Activated gamma-delta T cell treated with anti-CD3 and anti-CD28 coated beads, Interleukin-2, amount 50 U/mL, for 16 hours (primary cell): Measurements from ENCODE around the gene RPS10.
"Not testable (repeated sequence)": the region's sequence is repeated elsewhere in the genome, so short reads cannot be mapped to it uniquely, and the experiment has no call there.

Experiments used
- DNase-seq: peaks from one replicate; pipeline ENCODE4 v3.0.0-alpha.2; 2020; ENCODE audit warnings: low read depth

RPS10 gene

GRCh38 chr6:34447910-34448309 is 22.0 kb upstream of the RPS10 start:
- DNase-seq: no peak

DNA sequence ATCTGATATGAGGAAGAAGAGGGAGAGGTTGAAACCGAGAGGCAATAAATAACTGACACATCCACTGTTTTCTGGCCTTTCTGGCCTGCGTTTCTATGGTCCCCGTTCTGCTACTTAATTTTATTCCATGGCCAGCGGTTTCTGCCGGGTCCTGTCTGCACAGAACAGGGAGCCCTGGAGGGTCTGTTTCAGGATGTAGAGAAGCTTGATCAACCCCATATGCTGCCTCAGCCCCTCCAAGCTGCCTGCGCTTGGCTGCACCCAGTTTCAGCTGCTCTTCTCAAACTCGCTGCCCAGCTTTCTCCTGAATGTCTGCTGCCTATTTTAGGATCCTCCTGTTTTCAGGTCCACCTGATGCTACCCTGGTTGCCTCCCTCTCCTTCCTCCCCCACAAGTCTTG is 21.5 kb upstream of the RPS10 start:
- no peak for DNase-seq

DNA sequence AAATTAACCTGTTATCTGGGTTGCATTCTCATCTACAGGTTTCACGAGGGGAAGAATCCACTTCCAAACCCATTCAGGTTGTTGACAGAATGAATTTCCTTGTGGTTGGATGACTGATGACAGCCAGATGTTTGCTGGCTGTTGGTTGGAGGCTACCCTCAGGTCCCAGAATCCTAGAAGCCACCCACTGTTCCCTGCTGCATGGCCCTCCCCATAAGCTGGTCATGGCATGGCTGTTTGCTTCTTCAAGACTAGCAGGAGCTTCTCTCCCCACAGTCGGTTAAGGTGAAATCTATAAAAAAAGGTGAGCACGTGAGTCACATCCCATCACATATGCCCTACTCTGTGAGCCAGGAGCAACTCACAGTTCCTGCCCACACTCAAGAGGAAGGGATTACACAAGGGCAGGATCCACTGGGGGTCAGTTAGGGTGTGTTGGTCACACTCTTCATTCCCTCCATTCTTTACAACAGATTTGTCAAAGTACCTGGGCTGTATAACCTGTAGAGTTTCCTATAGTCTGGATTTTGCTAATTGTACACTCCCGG is 19.5 kb upstream of the RPS10 start:
- DNase-seq: no peak

DNA sequence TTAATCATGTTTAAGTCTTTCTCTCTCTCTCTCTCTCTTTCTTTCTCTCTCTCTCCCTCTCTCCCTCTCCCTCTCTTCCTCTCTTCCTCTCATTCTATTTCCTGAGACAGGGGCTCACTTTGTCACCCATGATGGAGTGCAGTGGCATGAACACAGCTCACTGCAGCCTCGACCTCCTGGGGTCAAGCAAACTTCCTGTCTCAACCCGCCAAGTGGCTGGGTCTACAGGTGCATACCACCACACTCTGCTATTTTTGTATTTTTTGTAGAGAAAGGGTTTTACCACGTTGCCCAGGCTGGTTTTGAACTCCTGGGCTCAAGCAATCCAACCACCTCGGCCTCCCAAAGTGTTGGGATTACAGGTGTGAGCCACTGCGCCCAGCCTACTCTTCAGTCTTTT is 15.7 kb upstream of the RPS10 start:
- DNase-seq: no peak

DNA sequence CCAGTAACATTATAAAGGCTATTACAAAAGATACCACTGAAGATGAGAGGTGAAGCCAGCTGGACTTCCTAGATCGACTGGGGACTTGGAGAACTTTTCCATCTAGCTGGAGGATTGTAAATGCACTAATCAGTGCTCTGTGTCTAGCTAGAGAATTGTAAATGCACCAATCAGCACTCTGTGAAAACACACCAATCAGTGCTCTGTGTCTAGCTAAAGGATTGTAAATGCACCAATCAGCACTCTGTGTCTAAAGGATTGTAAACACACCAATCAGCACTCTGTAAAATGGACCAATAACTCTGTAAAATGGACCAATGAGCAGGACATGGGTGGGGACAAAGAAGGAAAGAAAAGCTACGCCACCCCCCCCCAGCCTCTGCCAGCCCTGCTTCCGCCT is 13.6 kb upstream of the RPS10 start:
- no peak for DNase-seq

DNA sequence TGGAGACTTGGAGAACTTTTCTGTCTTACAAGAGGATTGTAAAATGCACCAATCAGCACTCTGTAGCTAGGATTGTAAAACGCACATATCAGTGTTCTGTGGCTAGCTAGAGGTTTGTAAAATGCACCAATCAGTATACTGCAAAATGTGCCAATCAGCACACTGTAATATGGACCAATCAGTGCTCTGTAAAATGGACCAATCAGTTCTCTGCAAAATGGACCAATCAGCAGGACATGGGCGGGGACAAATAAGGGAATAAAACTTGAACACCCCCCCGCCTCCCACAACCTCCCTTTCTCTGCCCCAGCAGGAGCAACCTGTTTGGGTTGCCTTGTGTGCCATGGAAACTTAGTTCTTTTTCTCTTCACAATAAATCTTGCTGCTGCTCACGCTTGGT is 12.8 kb upstream of the RPS10 start:
- no peak for DNase-seq

- no peak for DNase-seq
Observed at GRCh38 chr6:34437644-34437970, 11.7 kb upstream of the RPS10 start.

DNA sequence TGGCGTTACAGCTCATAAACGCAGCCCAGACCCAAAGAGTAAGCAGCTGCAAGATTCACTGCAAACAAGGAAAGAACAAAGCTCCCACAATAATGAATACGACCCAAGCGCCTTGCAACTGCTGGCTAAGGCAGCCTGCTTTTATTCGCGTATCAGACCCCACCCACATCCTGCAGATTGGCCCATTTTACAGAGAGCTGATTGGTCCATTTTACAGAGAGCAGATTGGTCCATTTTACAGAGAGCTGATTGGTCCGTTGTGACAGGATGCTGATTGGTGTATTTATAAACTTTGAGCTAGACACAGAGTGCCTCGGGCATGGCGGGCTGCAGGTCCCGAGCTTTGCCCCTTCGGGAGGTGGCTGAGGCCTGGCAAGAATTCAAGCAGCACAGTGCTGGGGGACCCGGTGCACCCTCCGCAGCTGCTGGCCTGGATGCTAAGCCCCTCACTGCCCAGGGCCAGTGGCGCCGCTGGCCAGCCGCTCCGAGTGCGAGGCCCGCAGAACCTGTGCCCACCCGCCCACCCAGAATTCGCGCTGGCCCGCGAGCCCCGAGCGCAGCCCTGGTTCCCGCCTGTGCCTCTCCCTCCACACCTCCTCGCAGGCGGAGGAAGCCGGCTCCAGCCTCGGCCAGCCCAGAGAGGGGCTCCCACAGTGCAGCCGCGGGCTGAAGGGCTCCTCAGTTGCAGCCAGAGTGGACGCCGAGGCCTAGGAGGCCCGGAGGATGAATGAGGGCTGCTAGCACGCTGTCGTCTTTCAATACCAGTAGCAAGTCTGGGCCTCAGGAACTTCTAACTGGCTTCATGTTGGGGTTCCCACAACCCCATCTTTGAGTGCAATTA is 11.2 kb upstream of the RPS10 start:
- DNase-seq: no peak

GRCh38 chr6:34435916-34436315 is 10.0 kb upstream of the RPS10 start:
- DNase-seq: no peak

GRCh38 chr6:34425132-34425497 is 754 bp downstream of the RPS10 start:
- no peak for DNase-seq

- DNase-seq: no peak
Observed at GRCh38 chr6:34424200-34425131, 1.4 kb downstream of the RPS10 start.

GRCh38 chr6:34423254-34423653 is 2.6 kb downstream of the RPS10 start:
- no peak for DNase-seq

DNA sequence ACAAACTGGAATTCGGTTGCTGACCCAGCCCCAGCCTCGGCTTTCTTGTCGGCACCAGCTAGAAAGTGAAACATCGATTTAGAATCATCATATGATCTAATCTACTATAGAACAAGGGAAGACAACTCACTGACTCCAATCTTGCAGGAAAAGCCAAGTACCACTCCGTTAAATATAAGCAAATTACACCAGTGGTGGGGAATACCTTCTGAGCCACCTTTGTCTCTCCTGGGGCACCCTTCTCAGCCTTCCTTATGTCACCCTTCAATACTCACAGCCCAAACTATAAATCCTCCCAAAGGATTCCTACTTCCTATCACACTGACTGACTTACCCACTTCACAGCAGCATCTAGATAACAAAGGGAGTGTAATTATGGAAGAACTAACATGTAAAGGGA is 7.5 kb downstream of the RPS10 start:
- DNase-seq: no peak

GRCh38 chr6:34416877-34417371 is 8.9 kb downstream of the RPS10 start:
- no peak for DNase-seq

GRCh38 chr6:34414999-34415858 is 10.6 kb downstream of the RPS10 start:
- DNase-seq: no peak

- no peak for DNase-seq
Observed at GRCh38 chr6:34412643-34413214, 13.1 kb downstream of the RPS10 start.

DNA sequence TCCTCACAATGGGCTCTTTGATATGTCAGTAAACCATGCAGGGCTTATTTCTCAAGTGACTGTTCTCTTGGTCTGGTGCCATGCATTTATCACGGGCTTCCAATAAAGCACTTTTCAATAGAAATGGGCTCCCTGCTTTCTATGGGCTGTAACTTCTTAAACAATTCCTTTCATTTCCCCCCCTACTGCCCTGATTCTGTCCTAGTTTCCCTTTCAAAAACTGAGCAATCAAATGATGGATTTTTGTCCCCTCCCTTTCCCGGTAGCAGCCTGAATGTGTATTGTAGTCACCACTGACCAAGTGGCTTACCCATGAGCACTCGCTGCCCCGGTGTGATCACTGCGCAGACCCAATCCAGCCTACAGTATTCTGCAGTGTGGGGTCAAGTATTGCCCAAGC is 13.9 kb downstream of the RPS10 start:
- DNase-seq: no peak

- DNase-seq: not testable (repeated sequence)
Observed at GRCh38 chr6:34407915-34408314, 18.0 kb downstream of the RPS10 start.

DNA sequence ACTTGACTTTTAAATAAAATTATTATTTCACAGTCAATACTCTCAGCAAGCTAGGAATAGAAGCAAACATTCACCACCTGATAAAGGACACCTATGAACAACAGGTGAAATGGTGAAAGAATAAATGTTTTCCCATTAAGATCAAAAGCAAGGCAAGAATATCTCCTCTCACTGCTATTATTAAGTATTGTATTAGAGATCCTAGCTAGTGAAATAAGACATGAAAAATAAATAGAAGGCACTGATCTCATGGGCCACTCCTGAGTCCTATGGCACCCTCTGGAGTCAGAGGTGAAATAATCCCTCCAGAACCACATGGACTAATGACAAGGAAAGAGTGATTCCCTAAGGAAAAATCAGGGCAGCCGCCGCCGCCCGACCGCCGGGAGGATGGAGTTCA is 29.4 kb downstream of the RPS10 start:
- no peak for DNase-seq

DNA sequence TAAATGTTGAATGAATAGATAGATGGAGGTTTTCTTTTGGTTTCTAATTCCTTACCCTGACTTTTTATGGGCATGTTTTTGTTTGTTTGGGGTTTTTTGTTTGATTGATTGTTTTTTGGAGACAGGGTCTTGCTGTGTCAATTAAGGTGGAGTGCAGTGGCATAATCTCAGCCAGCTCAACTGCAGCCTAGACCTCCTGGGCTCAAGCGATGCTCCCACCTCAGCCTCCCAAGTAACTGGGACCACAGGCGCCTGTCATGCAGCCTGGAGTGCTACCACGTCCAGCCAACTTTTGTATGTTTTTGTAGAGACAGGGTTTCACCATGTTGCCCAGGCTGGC is 31.9 kb downstream of the RPS10 start:
- DNase-seq: no peak

DNA sequence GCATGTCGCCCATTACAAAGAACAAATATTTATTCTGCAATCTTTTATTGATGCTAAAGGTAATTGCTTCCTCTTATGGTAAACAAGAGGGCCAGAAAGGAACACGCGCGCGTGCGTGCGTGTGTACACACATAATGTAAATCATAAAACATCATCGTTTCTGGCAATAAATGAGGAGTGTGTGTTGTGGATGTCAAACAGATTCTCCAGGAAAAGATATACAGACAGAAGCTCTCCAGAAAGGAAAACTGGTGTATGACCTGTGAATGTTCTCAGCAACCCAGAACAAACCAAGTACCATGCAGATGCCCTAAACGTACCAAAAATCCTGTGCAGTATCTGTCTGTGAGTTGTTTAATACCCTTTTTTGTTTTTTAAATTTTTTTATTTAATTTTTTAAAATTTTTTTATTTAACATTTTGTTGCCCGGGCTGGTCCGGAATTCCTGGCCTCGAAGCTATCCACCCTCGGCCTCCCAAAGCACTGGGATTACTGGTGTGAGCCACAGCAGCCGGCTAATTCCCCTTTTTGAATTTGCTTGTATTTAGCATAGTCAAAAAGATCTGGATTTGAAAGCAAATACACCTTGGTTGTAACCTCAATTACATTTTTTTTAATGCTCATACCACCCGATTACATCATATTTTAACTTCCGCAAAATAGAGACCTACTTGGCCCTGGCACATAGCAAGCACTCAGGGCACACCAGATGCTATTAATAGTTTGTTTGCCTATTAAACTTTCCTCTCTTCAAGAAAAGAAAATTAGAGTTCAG is 32.5 kb downstream of the RPS10 start:
- DNase-seq: peak; percentile 4
